ENCODE results near the gene MAPK8.

Gene MAPK8

GRCh38 chr10:48449501-48450232 is 143.2 kb downstream of the MAPK8 start:
- DNase-seq (ENCODE audit: low spot score) = no peak

GRCh38 chr10:48450233-48450740 is 143.8 kb downstream of the MAPK8 start:
- no peak for DNase-seq (ENCODE audit: low spot score)

GRCh38 chr10:48450741-48451466 is 144.4 kb downstream of the MAPK8 start:
- no peak for DNase-seq (ENCODE audit: low spot score)

GRCh38 chr10:48451969-48452878 is 145.7 kb downstream of the MAPK8 start:
- no peak for DNase-seq (ENCODE audit: low spot score)

- DNase-seq (ENCODE audit: low spot score) = no peak
These were observed 146.5 kb downstream of the MAPK8 start for GRCh38 chr10:48452879-48453412.

- no peak for DNase-seq (ENCODE audit: low spot score)
These were observed 147.2 kb downstream of the MAPK8 start for GRCh38 chr10:48453451-48454301.

- DNase-seq (ENCODE audit: low spot score) = no peak
These were observed 148.0 kb downstream of the MAPK8 start for GRCh38 chr10:48454302-48455054.

- DNase-seq (ENCODE audit: low spot score) = no peak
These were observed 148.5 kb downstream of the MAPK8 start for GRCh38 chr10:48455055-48455391.

GRCh38 chr10:48455392-48456151 is 149.1 kb downstream of the MAPK8 start:
- DNase-seq (ENCODE audit: low spot score) = no peak

GRCh38 chr10:48456361-48456804 is 149.9 kb downstream of the MAPK8 start:
- DNase-seq (ENCODE audit: low spot score) = no peak

GRCh38 chr10:48456808-48457761 is 150.6 kb downstream of the MAPK8 start:
- DNase-seq (ENCODE audit: low spot score) = no peak

GRCh38 chr10:48457949-48458661 is 151.6 kb downstream of the MAPK8 start:
- no peak for DNase-seq (ENCODE audit: low spot score)

GRCh38 chr10:48458662-48459048 is 152.2 kb downstream of the MAPK8 start:
- no peak for DNase-seq (ENCODE audit: low spot score)

- no peak for DNase-seq (ENCODE audit: low spot score)
These were observed 153.0 kb downstream of the MAPK8 start for GRCh38 chr10:48459270-48460150.

GRCh38 chr10:48460182-48460581 is 153.7 kb downstream of the MAPK8 start:
- DNase-seq (ENCODE audit: low spot score) = no peak

- DNase-seq (ENCODE audit: low spot score) = no peak
These were observed 155.4 kb downstream of the MAPK8 start for GRCh38 chr10:48461623-48462481.

All from HuH-7 (cell line).